SK-N-SH (cell line): ENCODE measurements around the gene TMEM238L.

Experiments used
- CTCF ChIP-seq: fragments of 200-600 bp; sonication (generic); IDR thresholded peaks from 2 replicates; pipeline ENCODE4 v1.6.1; 2017; ENCODE audit warnings: antibody characterized with exemption, mild to moderate bottlenecking, moderate library complexity
- EP300 ChIP-seq, 2 experiments: IDR thresholded peaks; 2 replicates each; pipeline versions ENCODE4 v1.4.0 to v1.6.1; 2012; ENCODE audit warnings: borderline replicate concordance in 1 of 2, low read depth in 1 of 2, low read length in 1 of 2
- EZH2phosphoT487 ChIP-seq: fragments of 200-600 bp; sonication (generic); IDR thresholded peaks from 2 replicates; pipeline ENCODE4 v1.6.1; 2017; ENCODE audit warnings: low read depth, mixed run types, mild to moderate bottlenecking, antibody characterized with exemption, moderate library complexity, borderline replicate concordance
- JUND ChIP-seq: IDR thresholded peaks from 2 replicates; pipeline ENCODE4 v1.4.0; 2012
- NRF1 ChIP-seq: IDR thresholded peaks from 2 replicates; pipeline ENCODE4 v1.6.1; 2012; ENCODE audit warnings: low read depth, mild to moderate bottlenecking, low read length
- RFX5 ChIP-seq: IDR thresholded peaks from 2 replicates; pipeline ENCODE4 v1.6.1; 2012; ENCODE audit warnings: mild to moderate bottlenecking, improper control_type of control experiment, low read length
- TEAD4 ChIP-seq: IDR thresholded peaks from 2 replicates; pipeline ENCODE4 v1.4.0; 2012; ENCODE audit warnings: mild to moderate bottlenecking, borderline replicate concordance; ENCODE audit not compliant: insufficient read depth
- YY1 ChIP-seq: IDR thresholded peaks from 2 replicates; pipeline ENCODE4 v1.4.0; 2012; ENCODE audit warnings: low read depth, mild to moderate bottlenecking
- ZBTB33 ChIP-seq: IDR thresholded peaks from 2 replicates; pipeline ENCODE4 v1.4.0; 2012; ENCODE audit warnings: low read depth, borderline replicate concordance

- no peak for TF ChIP-seq EZH2phosphoT487
- no peak for TF ChIP-seq CTCF
- no peak for TF ChIP-seq RFX5
- no peak for TF ChIP-seq YY1
- no peak for TF ChIP-seq EP300 (IDR thresholded peaks at IDR 0.05; ENCODE audit: borderline replicate concordance in 1 of 2, low read depth in 1 of 2, low read length in 1 of 2)
- TF ChIP-seq NRF1, result no peak
- TF ChIP-seq JUND, result no peak
- TF ChIP-seq TEAD4, result no peak
- no peak for TF ChIP-seq ZBTB33
Measured at GRCh38 chr17:10821054-10821453, 17.2 kb upstream of the TMEM238L start.
